ENCODE data around the gene SLC7A7. TPM values are rescaled to one million over a fixed set of nuclear protein-coding genes. Genes with fewer than 3 reads are reported as not detected.

The SLC7A7 gene
- total and polyA plus RNA-seq, 2 donors (not counting 1 experiment from before 2014, with no cell fraction given), result 6.3 to 9.5 TPM

DNA sequence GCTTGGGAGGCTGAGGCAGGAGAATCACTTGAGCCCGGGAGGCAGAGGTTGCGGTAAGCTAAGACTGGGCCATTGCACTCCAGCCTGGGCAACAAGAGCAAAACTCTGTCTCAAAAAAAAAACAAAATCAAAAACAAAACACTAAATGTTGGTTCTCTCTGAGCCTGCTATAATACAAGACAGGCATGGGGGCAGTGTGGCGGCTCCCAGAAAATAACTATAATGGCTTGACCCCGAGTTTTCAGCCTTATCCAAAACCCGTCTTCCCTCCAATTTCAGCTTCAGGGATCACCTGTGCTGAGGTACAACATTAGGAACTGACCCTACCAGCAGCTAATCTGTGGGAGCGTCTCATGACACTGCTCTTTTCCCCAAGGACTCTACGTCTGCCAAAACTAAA lies 862 bp downstream of the SLC7A7 start:
- H3K9me3 ChIP-seq (ENCODE audit: control insufficient read depth, insufficient read depth, low read depth, low read length), result no peaks in the 10 kb centered on the region
- no peak overlapping the region for H3K4me3 ChIP-seq (replicated peaks in 1 of 4; ENCODE audit: control extremely low read depth in 1 of 4, insufficient read depth in 1 of 4, low read depth in 3 of 4, low read length in 4 of 4)
- no peak overlapping the region for H3K27ac ChIP-seq (ENCODE audit: insufficient read depth, low read length)
- no peak for DNase-seq (ENCODE audit: low read depth in 2 of 2)
- no peaks in the 10 kb centered on the region for H3K79me2 ChIP-seq (ENCODE audit: control insufficient read depth, insufficient read depth, low read length)
- H3K36me3 ChIP-seq (ENCODE audit: control insufficient read depth, insufficient read depth, low read length), result no peaks in the 10 kb centered on the region
- H3K27me3 ChIP-seq (ENCODE audit: control insufficient read depth, insufficient read depth, low read length), result no peaks in the 10 kb centered on the region
- H3K4me1 ChIP-seq (ENCODE audit: control insufficient read depth, extremely low read depth, insufficient read depth, low read length), result no peaks in the 10 kb centered on the region
- no peaks in the 10 kb centered on the region for H4K20me1 ChIP-seq (ENCODE audit: control insufficient read depth, extremely low read depth, insufficient read depth, low read length)
- no peak for TF ChIP-seq EZH2 (IDR thresholded peaks at IDR 0.05; ENCODE audit: low read length, missing control alignments)
- TF ChIP-seq, protein P1, sequence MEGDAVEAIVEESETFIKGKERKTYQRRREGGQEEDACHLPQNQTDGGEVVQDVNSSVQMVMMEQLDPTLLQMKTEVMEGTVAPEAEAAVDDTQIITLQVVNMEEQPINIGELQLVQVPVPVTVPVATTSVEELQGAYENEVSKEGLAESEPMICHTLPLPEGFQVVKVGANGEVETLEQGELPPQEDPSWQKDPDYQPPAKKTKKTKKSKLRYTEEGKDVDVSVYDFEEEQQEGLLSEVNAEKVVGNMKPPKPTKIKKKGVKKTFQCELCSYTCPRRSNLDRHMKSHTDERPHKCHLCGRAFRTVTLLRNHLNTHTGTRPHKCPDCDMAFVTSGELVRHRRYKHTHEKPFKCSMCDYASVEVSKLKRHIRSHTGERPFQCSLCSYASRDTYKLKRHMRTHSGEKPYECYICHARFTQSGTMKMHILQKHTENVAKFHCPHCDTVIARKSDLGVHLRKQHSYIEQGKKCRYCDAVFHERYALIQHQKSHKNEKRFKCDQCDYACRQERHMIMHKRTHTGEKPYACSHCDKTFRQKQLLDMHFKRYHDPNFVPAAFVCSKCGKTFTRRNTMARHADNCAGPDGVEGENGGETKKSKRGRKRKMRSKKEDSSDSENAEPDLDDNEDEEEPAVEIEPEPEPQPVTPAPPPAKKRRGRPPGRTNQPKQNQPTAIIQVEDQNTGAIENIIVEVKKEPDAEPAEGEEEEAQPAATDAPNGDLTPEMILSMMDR (conservative IDR thresholded peaks at IDR 0.05 in 1 of 2, IDR thresholded peaks at IDR 0.05 in 1 of 2; ENCODE audit: low read depth in 1 of 2, low read length in 2 of 2), result no peak
- no peak overlapping the region for H2AFZ ChIP-seq (ENCODE audit: low read length)
- no peak overlapping the region for H3K4me2 ChIP-seq (ENCODE audit: extremely low read depth, insufficient read depth, low read length)
- no peak overlapping the region for H3K9ac ChIP-seq (ENCODE audit: insufficient read depth, low read length)

DNA sequence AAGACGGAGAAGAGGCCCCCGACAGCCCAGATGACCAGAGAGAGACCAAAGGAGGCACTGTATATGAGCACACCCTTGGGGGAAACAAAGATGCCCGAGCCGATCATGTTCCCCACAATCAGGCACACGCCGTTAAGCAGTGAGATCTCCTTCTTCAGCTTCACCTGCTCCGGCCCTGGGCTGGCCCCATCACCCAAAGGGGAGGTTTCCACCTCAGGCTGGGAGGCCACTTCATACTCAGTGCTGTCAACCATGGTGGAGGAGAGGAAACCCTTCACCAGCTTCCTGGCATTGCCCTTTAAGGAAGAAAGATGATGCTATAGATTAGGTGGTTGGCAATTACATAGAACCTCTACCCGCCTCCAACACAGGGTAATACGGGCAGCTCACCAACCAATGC lies 2.1 kb downstream of the SLC7A7 start:
- H4K20me1 ChIP-seq (ENCODE audit: control insufficient read depth, extremely low read depth, insufficient read depth, low read length), result no peaks in the 10 kb centered on the region
- no peaks in the 10 kb centered on the region for H3K4me1 ChIP-seq (ENCODE audit: control insufficient read depth, extremely low read depth, insufficient read depth, low read length)
- no peaks in the 10 kb centered on the region for H3K79me2 ChIP-seq (ENCODE audit: control insufficient read depth, insufficient read depth, low read length)
- DNase-seq (ENCODE audit: low read depth in 2 of 2), result no peak
- TF ChIP-seq, protein P1 (conservative IDR thresholded peaks at IDR 0.05 in 1 of 2, IDR thresholded peaks at IDR 0.05 in 1 of 2; ENCODE audit: low read depth in 1 of 2, low read length in 2 of 2), result no peak
- TF ChIP-seq EZH2 (IDR thresholded peaks at IDR 0.05; ENCODE audit: low read length, missing control alignments), result no peak
- no peaks in the 10 kb centered on the region for H3K9me3 ChIP-seq (ENCODE audit: control insufficient read depth, insufficient read depth, low read depth, low read length)
- H3K27ac ChIP-seq (ENCODE audit: insufficient read depth, low read length), result no peak overlapping the region
- H3K27me3 ChIP-seq (ENCODE audit: control insufficient read depth, insufficient read depth, low read length), result no peaks in the 10 kb centered on the region
- no peaks in the 10 kb centered on the region for H3K36me3 ChIP-seq (ENCODE audit: control insufficient read depth, insufficient read depth, low read length)
- no peak overlapping the region for H2AFZ ChIP-seq (ENCODE audit: low read length)
- no peak overlapping the region for H3K4me2 ChIP-seq (ENCODE audit: extremely low read depth, insufficient read depth, low read length)
- H3K9ac ChIP-seq (ENCODE audit: insufficient read depth, low read length), result no peak overlapping the region
- H3K4me3 ChIP-seq (replicated peaks in 1 of 4; ENCODE audit: control extremely low read depth in 1 of 4, insufficient read depth in 1 of 4, low read depth in 3 of 4, low read length in 4 of 4), result no peak overlapping the region

DNA sequence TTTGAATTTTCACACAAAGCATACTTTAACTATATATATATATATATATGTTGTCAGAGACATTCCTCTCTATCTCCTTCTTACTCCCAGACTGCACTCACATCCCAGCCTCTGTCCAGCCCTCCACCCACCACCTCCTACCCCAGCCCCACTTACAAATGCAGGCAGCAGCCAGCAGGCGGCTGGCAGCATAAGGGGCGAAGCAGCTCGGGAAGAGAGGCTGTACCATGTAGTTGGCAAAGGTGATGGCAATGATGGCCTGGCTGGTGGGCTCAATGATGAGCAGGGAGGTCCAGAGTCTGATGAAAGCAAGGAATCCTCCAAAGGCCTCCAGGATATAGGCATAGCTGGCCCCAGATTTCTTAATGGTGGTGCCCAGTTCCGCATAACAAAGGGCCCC lies 2.5 kb downstream of the SLC7A7 start:
- TF ChIP-seq, protein P1 (conservative IDR thresholded peaks at IDR 0.05 in 1 of 2, IDR thresholded peaks at IDR 0.05 in 1 of 2; ENCODE audit: low read depth in 1 of 2, low read length in 2 of 2), result no peak
- TF ChIP-seq EZH2 (IDR thresholded peaks at IDR 0.05; ENCODE audit: low read length, missing control alignments), result no peak
- no peak for DNase-seq (ENCODE audit: low read depth in 2 of 2)
- Histone ChIP-seq H3K36me3 (ENCODE audit: control insufficient read depth, insufficient read depth, low read length) (no peaks in the 10 kb centered on the region), H4K20me1 (ENCODE audit: control insufficient read depth, extremely low read depth, insufficient read depth, low read length) (no peaks in the 10 kb centered on the region), H3K27me3 (ENCODE audit: control insufficient read depth, insufficient read depth, low read length) (no peaks in the 10 kb centered on the region), H3K9me3 (ENCODE audit: control insufficient read depth, insufficient read depth, low read depth, low read length) (no peaks in the 10 kb centered on the region), H3K4me3 (replicated peaks in 1 of 4; ENCODE audit: control extremely low read depth in 1 of 4, insufficient read depth in 1 of 4, low read depth in 3 of 4, low read length in 4 of 4) (no peak overlapping the region), H3K79me2 (ENCODE audit: control insufficient read depth, insufficient read depth, low read length) (no peaks in the 10 kb centered on the region), H3K27ac (ENCODE audit: insufficient read depth, low read length) (no peak overlapping the region), H3K4me2 (ENCODE audit: extremely low read depth, insufficient read depth, low read length) (no peak overlapping the region), H3K4me1 (ENCODE audit: control insufficient read depth, extremely low read depth, insufficient read depth, low read length) (no peaks in the 10 kb centered on the region), H3K9ac (ENCODE audit: insufficient read depth, low read length) (no peak overlapping the region), H2AFZ (ENCODE audit: low read length) (no peak overlapping the region)

Measured in fibroblast of lung (primary cell).